KMS-11 (cell line): Measurements from ENCODE around the gene TRAPPC1.
A peak's percentile ranks its signal among the peaks of the same experiment; 100 is the strongest.

Experiments
- H2AFZ ChIP-seq: fragments of 200-600 bp; sonication (generic); 2 replicates; pipeline ENCODE4 v1.6.1; 2016; ENCODE audit warnings: antibody characterized with exemption, mixed run types, low read depth
- H3K27ac ChIP-seq: fragments of 200-600 bp; sonication (generic); 2 replicates; pipeline ENCODE4 v1.6.1; 2016; ENCODE audit warnings: mild to moderate bottlenecking, mixed run types
- H3K27me3 ChIP-seq: fragments of 200-600 bp; sonication (generic); 2 replicates; pipeline ENCODE4 v1.6.1; 2017; ENCODE audit warnings: mild to moderate bottlenecking, low read depth, mixed run types, moderate library complexity; ENCODE audit not compliant: insufficient read depth
- H3K36me3 ChIP-seq: fragments of 200-600 bp; sonication (generic); 2 replicates; pipeline ENCODE4 v1.6.1; 2017; ENCODE audit warnings: mild to moderate bottlenecking, mixed run types; ENCODE audit not compliant: insufficient read depth
- H3K4me1 ChIP-seq: fragments of 200-600 bp; sonication (generic); 2 replicates; pipeline ENCODE4 v1.6.1; 2016; ENCODE audit warnings: mild to moderate bottlenecking, low read depth, mixed run types; ENCODE audit not compliant: poor library complexity, severe bottlenecking
- H3K4me2 ChIP-seq: fragments of 200-600 bp; sonication (generic); 2 replicates; pipeline ENCODE4 v1.7.0; 2016; ENCODE audit warnings: mild to moderate bottlenecking, mixed run types
- H3K4me3 ChIP-seq: fragments of 200-600 bp; sonication (generic); IDR thresholded peaks from 2 replicates; pipeline ENCODE4 v1.6.1; 2017; ENCODE audit warnings: low read depth, low read length, mixed read lengths; ENCODE audit not compliant: insufficient read depth
- H3K79me2 ChIP-seq: fragments of 200-600 bp; sonication (generic); 2 replicates; pipeline ENCODE4 v1.6.1; 2016; ENCODE audit warnings: low read depth, mixed run types; ENCODE audit not compliant: insufficient read depth
- H3K9ac ChIP-seq: fragments of 200-600 bp; sonication (generic); 2 replicates; pipeline ENCODE4 v1.6.1; 2016; ENCODE audit warnings: mild to moderate bottlenecking, mixed run types
- H4K20me1 ChIP-seq: fragments of 200-600 bp; sonication (generic); 2 replicates; pipeline ENCODE4 v1.6.1; 2016; ENCODE audit warnings: mild to moderate bottlenecking, mixed run types; ENCODE audit not compliant: insufficient read depth
- CTCF ChIP-seq: fragments of 200-600 bp; sonication (generic); conservative IDR thresholded peaks from 2 replicates; pipeline ENCODE4 v1.6.1; 2017; ENCODE audit warnings: low read depth, mild to moderate bottlenecking, antibody characterized with exemption, low read length, moderate library complexity, mixed read lengths

The TRAPPC1 gene

GRCh38 chr17:7888184-7888920 lies 43.4 kb downstream of the TRAPPC1 start, which contains the start of gene CHD3:
CHD3 (plus strand) TSS chr17:7888789; CDS start chr17:7889001, 212 bp downstream.
- Histone ChIP-seq H3K79me2 (no peaks in the 10 kb centered on the region), H3K4me1 (peaks cover 3% of the 10 kb centered on the region)

GRCh38 chr17:7887482-7888183 lies 44.1 kb downstream of the TRAPPC1 start:
- Histone ChIP-seq H3K4me1 (peaks cover 3% of the 10 kb centered on the region), H3K4me3 (no peak overlapping the region), H3K27ac (no peak overlapping the region), H3K4me2 (peak overlapping the region; percentile 39; the same call in 1 of the 2 replicates), H3K79me2 (no peaks in the 10 kb centered on the region), H3K27me3 (no peaks in the 10 kb centered on the region), H3K36me3 (no peaks in the 10 kb centered on the region), H3K9ac (no peak overlapping the region), H2AFZ (no peak overlapping the region), H4K20me1 (no peaks in the 10 kb centered on the region)
- TF ChIP-seq CTCF: no peak

More at GRCh38 chr17:7888184-7888920, 43.4 kb downstream of the TRAPPC1 start, which contains the start of gene CHD3:
- Histone ChIP-seq H2AFZ (no peak within 1 kb of the TSS), H3K4me3 (no peak within 1 kb of the TSS), H3K27ac (no peak within 1 kb of the TSS), H4K20me1 (no peaks in the 10 kb centered on the region), H3K27me3 (no peaks in the 10 kb centered on the region), H3K4me2 (no peak within 1 kb of the TSS), H3K36me3 (no peaks in the 10 kb centered on the region), H3K9ac (no peak within 1 kb of the TSS)
- TF ChIP-seq CTCF: no peak

- H3K4me3 ChIP-seq: no peak overlapping the region
- TF ChIP-seq CTCF: no peak
- no peaks in the 10 kb centered on the region for H4K20me1 ChIP-seq
- no peaks in the 10 kb centered on the region for H3K79me2 ChIP-seq
- H3K4me2 ChIP-seq: peak overlapping the region; percentile 39; the same call in 1 of the 2 replicates
- H3K9ac ChIP-seq: peak overlapping the region; percentile 61; the same call in 1 of the 2 replicates
- H3K27ac ChIP-seq: peak overlapping the region; percentile 53; the same call in 1 of the 2 replicates
- peaks cover 3% of the 10 kb centered on the region for H3K4me1 ChIP-seq
- H3K36me3 ChIP-seq: no peaks in the 10 kb centered on the region
- no peaks in the 10 kb centered on the region for H3K27me3 ChIP-seq
- H2AFZ ChIP-seq: no peak overlapping the region
Measured at GRCh38 chr17:7887038-7887481, 44.7 kb downstream of the TRAPPC1 start.

GRCh38 chr17:7886227-7887037 lies 45.3 kb downstream of the TRAPPC1 start:
- no peak for TF ChIP-seq CTCF
- Histone ChIP-seq H3K4me1 (peaks cover 3% of the 10 kb centered on the region), H3K4me2 (peak overlapping the region; percentile 39; the same call in 1 of the 2 replicates), H2AFZ (no peak overlapping the region), H3K27ac (peak overlapping the region; percentile 53), H4K20me1 (no peaks in the 10 kb centered on the region), H3K79me2 (no peaks in the 10 kb centered on the region), H3K4me3 (no peak overlapping the region), H3K9ac (peak overlapping the region; percentile 61; the same call in 1 of the 2 replicates), H3K36me3 (no peaks in the 10 kb centered on the region), H3K27me3 (no peaks in the 10 kb centered on the region)
